HUES6 (cell line): Measurements from ENCODE around the gene KPNA5.
A peak's percentile ranks its signal among the peaks of the same experiment; 100 is the strongest.
"Not testable (repeated sequence)": the region's sequence is repeated elsewhere in the genome, so short reads cannot be mapped to it uniquely, and the experiment has no call there.

ENCODE experiments used
- H3K27ac ChIP-seq: 2 replicates; pipeline ENCODE4 v1.7.0; 2013; ENCODE audit warnings: low read depth, mild to moderate bottlenecking, low read length, inconsistent platforms
- H3K27me3 ChIP-seq: 2 replicates; pipeline ENCODE4 v1.6.1; 2013; ENCODE audit warnings: low read length; ENCODE audit not compliant: control insufficient read depth, insufficient read depth
- H3K36me3 ChIP-seq: 2 replicates; pipeline ENCODE4 v1.6.1; 2013; ENCODE audit warnings: low read length; ENCODE audit not compliant: control insufficient read depth, insufficient read depth
- H3K4me1 ChIP-seq: 2 replicates; pipeline ENCODE4 v1.6.1; 2013; ENCODE audit warnings: low read length; ENCODE audit not compliant: control insufficient read depth, insufficient read depth
- H3K4me3 ChIP-seq: 2 replicates; pipeline ENCODE4 v1.5.1; 2013; ENCODE audit warnings: low read depth, low read length
- H3K9ac ChIP-seq: one replicate; pipeline ENCODE4 v1.6.1; 2013; ENCODE audit warnings: mild to moderate bottlenecking, low read length
- H3K9me3 ChIP-seq: 2 replicates; pipeline ENCODE4 v1.6.1; 2013; ENCODE audit warnings: low read depth, low read length; ENCODE audit not compliant: control insufficient read depth, insufficient read depth

The KPNA5 gene

DNA sequence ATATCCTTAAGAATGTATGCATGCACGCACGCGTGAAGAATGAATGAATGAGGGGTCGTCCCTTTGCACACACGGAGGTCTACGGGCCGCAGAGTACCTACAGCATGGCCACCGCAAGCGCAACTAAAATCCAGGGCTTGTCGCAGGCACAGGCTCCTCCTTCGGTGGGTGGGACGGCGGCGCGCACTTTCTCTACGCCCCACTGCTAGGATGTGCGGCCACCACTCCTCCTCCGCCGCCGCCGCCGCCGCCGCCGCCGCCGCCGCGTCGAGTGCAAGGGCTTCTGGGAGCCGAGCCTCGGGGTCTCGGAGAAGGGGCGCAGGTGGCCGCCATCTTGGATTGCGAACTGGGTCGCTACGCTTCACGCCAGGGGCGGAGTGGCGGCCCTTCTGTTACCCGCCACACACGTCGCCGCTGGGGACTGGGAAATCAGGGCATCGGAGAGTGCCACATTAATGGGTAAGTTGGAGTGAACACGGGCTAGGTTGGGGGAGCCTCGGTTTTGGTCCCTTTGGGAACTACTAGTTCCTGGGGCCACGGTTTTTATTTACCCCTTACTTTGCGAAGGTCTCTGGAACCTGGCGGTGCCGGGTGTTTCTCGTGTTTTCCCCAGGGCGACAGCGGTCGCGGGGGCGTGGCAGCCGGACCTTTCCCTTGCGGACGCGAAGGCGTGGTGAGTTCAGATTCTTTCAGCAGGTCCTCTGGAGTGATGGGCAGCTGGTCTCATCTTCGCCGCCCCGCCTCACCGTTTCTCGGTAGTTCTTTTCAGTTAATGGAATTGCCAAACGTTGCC, at the start of gene KPNA5:
TSS of gene KPNA5 (plus strand) at position 332 of the 793 bp plus-strand sequence. CDS start at position 456, 124 bp downstream.
- Histone ChIP-seq H3K36me3 (no peaks in the 10 kb centered on the region), H3K4me3 (peak within 1 kb of the TSS; percentile 94), H3K27ac (peak within 1 kb of the TSS; percentile 37), H3K27me3 (no peaks in the 10 kb centered on the region), H3K9me3 (no peaks in the 10 kb centered on the region), H3K9ac (peak within 1 kb of the TSS; percentile 90), H3K4me1 (0 out of 2 replicates have a peak, but pooled peaks cover 3% of the 10 kb centered on the region)

DNA sequence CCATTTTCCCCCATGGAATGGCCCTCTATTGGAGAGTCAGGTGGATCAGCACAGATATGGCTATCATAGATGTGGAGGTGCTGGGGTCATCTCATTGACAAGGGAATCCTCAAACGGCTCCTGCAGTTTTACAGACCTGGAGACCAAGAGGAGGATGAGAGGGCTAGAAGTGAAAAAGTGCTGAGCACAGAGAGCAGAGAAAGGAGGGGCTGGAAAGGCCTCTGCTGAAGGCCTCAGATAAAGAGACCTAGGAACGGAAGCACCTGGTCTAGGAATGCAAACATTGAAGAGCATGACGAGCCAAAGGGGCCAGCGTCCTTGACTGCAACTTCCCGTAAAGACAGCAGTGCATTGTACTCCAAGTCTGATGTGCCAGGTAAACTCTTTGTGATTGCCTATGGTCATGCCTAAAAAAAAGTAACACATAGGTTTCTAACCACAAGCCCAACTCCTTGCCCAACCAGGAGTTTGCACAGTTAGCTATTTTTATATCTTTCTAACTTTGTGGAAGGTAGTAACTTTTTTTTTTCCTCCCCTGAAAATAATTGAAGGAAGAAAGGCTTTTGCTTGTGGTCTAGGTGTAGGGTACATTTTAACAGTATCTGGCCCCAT, 49.5 kb upstream of the KPNA5 start:
- Histone ChIP-seq H3K27me3 (no peaks in the 10 kb centered on the region), H3K27ac (no peak overlapping the region), H3K4me3 (no peak overlapping the region), H3K9ac (no peak overlapping the region), H3K36me3 (peaks cover 7% of the 10 kb centered on the region; the same call in 1 of the 2 replicates), H3K9me3 (no peaks in the 10 kb centered on the region), H3K4me1 (no peaks in the 10 kb centered on the region)

- H3K27ac ChIP-seq, result no peak overlapping the region
- no peaks in the 10 kb centered on the region for H3K4me1 ChIP-seq
- H3K4me3 ChIP-seq, result no peak overlapping the region
- H3K36me3 ChIP-seq, result peaks cover 14% of the 10 kb centered on the region
- H3K27me3 ChIP-seq, result no peaks in the 10 kb centered on the region
- H3K9ac ChIP-seq, result no peak overlapping the region
- H3K9me3 ChIP-seq, result peaks cover 4% of the 10 kb centered on the region; the same call in 1 of the 2 replicates
These were observed 47.3 kb upstream of the KPNA5 start for GRCh38 chr6:116633685-116634084.

- H3K9ac ChIP-seq, result no peak overlapping the region
- H3K4me3 ChIP-seq, result no peak overlapping the region
- no peaks in the 10 kb centered on the region for H3K27me3 ChIP-seq
- H3K27ac ChIP-seq, result no peak overlapping the region
- no peaks in the 10 kb centered on the region for H3K9me3 ChIP-seq
- H3K4me1 ChIP-seq, result no peaks in the 10 kb centered on the region
- H3K36me3 ChIP-seq, result peaks cover 37% of the 10 kb centered on the region
These were observed 32.9 kb upstream of the KPNA5 start for GRCh38 chr6:116648156-116648555.

- Histone ChIP-seq H3K36me3 (peaks cover 40% of the 10 kb centered on the region), H3K4me3 (no peak overlapping the region), H3K9me3 (no peaks in the 10 kb centered on the region), H3K27me3 (no peaks in the 10 kb centered on the region), H3K4me1 (no peaks in the 10 kb centered on the region), H3K27ac (no peak overlapping the region), H3K9ac (no peak overlapping the region)
These were observed 31.9 kb upstream of the KPNA5 start for GRCh38 chr6:116649129-116649528.

DNA sequence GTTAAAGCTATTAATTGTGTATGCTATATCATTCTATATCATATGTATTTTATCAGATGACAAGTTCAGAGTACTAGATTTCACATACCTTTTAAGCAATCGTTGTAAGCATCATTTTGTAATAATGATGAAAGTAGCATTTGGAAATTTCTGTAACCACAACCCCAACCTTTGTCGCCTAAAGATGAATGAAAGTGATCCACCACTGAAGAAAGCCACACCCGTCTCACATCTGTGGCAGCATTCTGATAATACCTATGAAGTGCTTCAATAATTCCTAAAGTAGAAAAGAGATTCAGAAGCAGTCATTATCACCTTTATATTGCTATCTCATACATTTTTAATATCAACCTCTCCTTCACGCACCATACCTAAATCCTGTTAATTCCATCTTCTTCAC, 29.1 kb upstream of the KPNA5 start:
- no peak overlapping the region for H3K27ac ChIP-seq
- no peaks in the 10 kb centered on the region for H3K27me3 ChIP-seq
- peaks cover 47% of the 10 kb centered on the region for H3K36me3 ChIP-seq
- no peaks in the 10 kb centered on the region for H3K4me1 ChIP-seq
- H3K4me3 ChIP-seq, result no peak overlapping the region
- H3K9me3 ChIP-seq, result no peaks in the 10 kb centered on the region
- no peak overlapping the region for H3K9ac ChIP-seq

GRCh38 chr6:116661594-116661993, 19.4 kb upstream of the KPNA5 start:
- no peak overlapping the region for H3K4me3 ChIP-seq

DNA sequence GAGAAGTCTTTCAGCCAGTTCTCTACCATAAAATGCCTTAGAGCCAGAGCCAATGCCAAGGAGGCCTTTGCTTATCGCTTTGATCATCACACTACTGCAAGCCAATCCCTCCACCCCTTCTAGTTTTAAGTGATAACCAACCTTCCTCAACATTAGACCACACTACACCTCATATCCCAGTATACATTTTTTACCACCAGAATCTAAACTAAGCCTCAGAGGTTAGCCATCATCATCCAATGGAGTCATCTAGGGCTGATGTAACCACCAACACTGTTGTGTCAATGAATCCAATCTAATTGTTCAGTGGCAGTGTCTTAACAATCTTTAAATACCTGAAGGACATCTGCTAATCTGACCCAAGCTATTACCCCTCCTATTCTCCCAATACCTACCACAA, 18.8 kb upstream of the KPNA5 start:
- Histone ChIP-seq H3K4me3 (no peak overlapping the region), H3K36me3 (peaks cover 11% of the 10 kb centered on the region; the same call in 1 of the 2 replicates), H3K9me3 (no peaks in the 10 kb centered on the region), H3K27ac (no peak overlapping the region), H3K4me1 (peaks cover 5% of the 10 kb centered on the region; the same call in 1 of the 2 replicates), H3K27me3 (no peaks in the 10 kb centered on the region), H3K9ac (no peak overlapping the region)

More at GRCh38 chr6:116661594-116661993, 19.4 kb upstream of the KPNA5 start:
- no peaks in the 10 kb centered on the region for H3K9me3 ChIP-seq
- H3K27ac ChIP-seq, result no peak overlapping the region
- H3K27me3 ChIP-seq, result no peaks in the 10 kb centered on the region
- peaks cover 17% of the 10 kb centered on the region for H3K36me3 ChIP-seq
- H3K9ac ChIP-seq, result no peak overlapping the region
- H3K4me1 ChIP-seq, result peaks cover under 1% of the 10 kb centered on the region; the same call in 1 of the 2 replicates

DNA sequence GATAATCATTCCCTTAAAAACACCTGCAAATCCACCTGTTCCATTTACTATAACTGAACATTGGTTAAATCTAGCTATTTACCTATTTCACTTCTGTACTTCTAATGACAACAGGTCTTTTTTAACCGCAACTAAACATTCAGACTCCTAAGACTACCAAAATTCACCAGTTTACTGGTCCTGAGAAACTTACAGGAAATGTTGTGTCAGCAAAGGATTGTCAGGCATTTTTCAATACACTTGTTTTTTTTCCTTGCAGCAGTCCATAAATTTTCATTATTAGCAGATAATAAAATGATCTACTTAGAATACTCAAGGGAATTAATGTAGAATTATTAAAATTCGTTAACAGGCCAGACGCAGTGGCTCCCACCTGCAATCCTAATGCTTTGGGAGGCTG, 17.7 kb upstream of the KPNA5 start:
- peaks cover 3% of the 10 kb centered on the region; the same call in 1 of the 2 replicates for H3K36me3 ChIP-seq
- H3K9ac ChIP-seq, result no peak overlapping the region
- H3K9me3 ChIP-seq, result no peaks in the 10 kb centered on the region
- no peaks in the 10 kb centered on the region for H3K27me3 ChIP-seq
- peaks cover 9% of the 10 kb centered on the region for H3K4me1 ChIP-seq
- H3K27ac ChIP-seq, result no peak overlapping the region
- no peak overlapping the region for H3K4me3 ChIP-seq

- not testable (repeated sequence) for H3K27me3 ChIP-seq, H3K36me3 ChIP-seq, H3K4me3 ChIP-seq, H3K9ac ChIP-seq, H3K4me1 ChIP-seq, H3K9me3 ChIP-seq, H3K27ac ChIP-seq
These were observed 16.8 kb upstream of the KPNA5 start for GRCh38 chr6:116664169-116664568.

- Histone ChIP-seq H3K27me3 (no peaks in the 10 kb centered on the region), H3K4me1 (peaks cover 9% of the 10 kb centered on the region), H3K4me3 (peak overlapping the region; percentile 4; the same call in 1 of the 2 replicates), H3K36me3 (no peaks in the 10 kb centered on the region), H3K27ac (no peak overlapping the region), H3K9me3 (no peaks in the 10 kb centered on the region), H3K9ac (no peak overlapping the region)
These were observed 15.5 kb upstream of the KPNA5 start for GRCh38 chr6:116665464-116665863.
